IPS-15b (cell line): ENCODE results near the gene ALDH1B1.

Experiments used
- H3K27me3 ChIP-seq: one replicate; pipeline ENCODE4 v1.6.1; 2013; ENCODE audit warnings: low read length; ENCODE audit not compliant: control insufficient read depth, insufficient read depth
- H3K36me3 ChIP-seq: one replicate; pipeline ENCODE4 v1.6.1; 2013; ENCODE audit warnings: low read length; ENCODE audit not compliant: control insufficient read depth, insufficient read depth
- H3K4me1 ChIP-seq: one replicate; pipeline ENCODE4 v1.6.1; 2013; ENCODE audit warnings: mild to moderate bottlenecking, low read length; ENCODE audit not compliant: control insufficient read depth, insufficient read depth
- H3K4me3 ChIP-seq: one replicate; pipeline ENCODE4 v1.5.1; 2013; ENCODE audit warnings: low read depth, low read length
- H3K9ac ChIP-seq: one replicate; pipeline ENCODE4 v1.6.1; 2013; ENCODE audit warnings: low read depth, mild to moderate bottlenecking, low read length
- H3K9me3 ChIP-seq: one replicate; pipeline ENCODE4 v1.6.1; 2013; ENCODE audit warnings: mild to moderate bottlenecking, low read length; ENCODE audit not compliant: control insufficient read depth, insufficient read depth

ALDH1B1 gene

GRCh38 chr9:38355517-38356120 is 36.9 kb upstream of the ALDH1B1 start:
- Histone ChIP-seq H3K4me3 (no peak overlapping the region), H3K9ac (no peak overlapping the region), H3K27me3 (peaks cover 4% of the 10 kb centered on the region), H3K36me3 (no peaks in the 10 kb centered on the region), H3K4me1 (no peaks in the 10 kb centered on the region), H3K9me3 (no peaks in the 10 kb centered on the region)

- H3K36me3 ChIP-seq, result no peaks in the 10 kb centered on the region
- H3K4me3 ChIP-seq, result no peak overlapping the region
- H3K9me3 ChIP-seq, result no peaks in the 10 kb centered on the region
- H3K9ac ChIP-seq, result no peak overlapping the region
- H3K27me3 ChIP-seq, result peaks cover 2% of the 10 kb centered on the region
- H3K4me1 ChIP-seq, result no peaks in the 10 kb centered on the region
Observed at GRCh38 chr9:38356851-38357250, 35.7 kb upstream of the ALDH1B1 start.

- no peaks in the 10 kb centered on the region for H3K27me3 ChIP-seq
Observed at GRCh38 chr9:38357350-38358114, 35.0 kb upstream of the ALDH1B1 start.

GRCh38 chr9:38358390-38359296 is 33.9 kb upstream of the ALDH1B1 start:
- Histone ChIP-seq H3K9ac (no peak overlapping the region), H3K9me3 (no peaks in the 10 kb centered on the region), H3K4me3 (no peak overlapping the region), H3K36me3 (no peaks in the 10 kb centered on the region), H3K4me1 (no peaks in the 10 kb centered on the region), H3K27me3 (no peaks in the 10 kb centered on the region)

More at GRCh38 chr9:38357350-38358114, 35.0 kb upstream of the ALDH1B1 start:
- H3K9me3 ChIP-seq, result no peaks in the 10 kb centered on the region
- H3K4me3 ChIP-seq, result no peak overlapping the region
- no peaks in the 10 kb centered on the region for H3K4me1 ChIP-seq
- H3K36me3 ChIP-seq, result no peaks in the 10 kb centered on the region
- no peak overlapping the region for H3K9ac ChIP-seq

- Histone ChIP-seq H3K36me3 (no peaks in the 10 kb centered on the region), H3K4me1 (no peaks in the 10 kb centered on the region), H3K9ac (no peak overlapping the region), H3K4me3 (no peak overlapping the region), H3K9me3 (no peaks in the 10 kb centered on the region), H3K27me3 (no peaks in the 10 kb centered on the region)
Observed at GRCh38 chr9:38359297-38359653, 33.2 kb upstream of the ALDH1B1 start.

GRCh38 chr9:38359689-38360385 is 32.7 kb upstream of the ALDH1B1 start:
- no peak overlapping the region for H3K9ac ChIP-seq
- H3K27me3 ChIP-seq, result no peaks in the 10 kb centered on the region
- H3K4me1 ChIP-seq, result no peaks in the 10 kb centered on the region
- H3K4me3 ChIP-seq, result no peak overlapping the region
- H3K9me3 ChIP-seq, result no peaks in the 10 kb centered on the region
- no peaks in the 10 kb centered on the region for H3K36me3 ChIP-seq

- Histone ChIP-seq H3K9me3 (no peaks in the 10 kb centered on the region), H3K9ac (no peak overlapping the region), H3K36me3 (no peaks in the 10 kb centered on the region), H3K4me1 (no peaks in the 10 kb centered on the region), H3K27me3 (no peaks in the 10 kb centered on the region), H3K4me3 (no peak overlapping the region)
Observed at GRCh38 chr9:38360839-38361472, 31.5 kb upstream of the ALDH1B1 start.

GRCh38 chr9:38361473-38361850 is 31.0 kb upstream of the ALDH1B1 start:
- Histone ChIP-seq H3K27me3 (no peaks in the 10 kb centered on the region), H3K9me3 (no peaks in the 10 kb centered on the region), H3K4me1 (no peaks in the 10 kb centered on the region), H3K9ac (no peak overlapping the region), H3K36me3 (no peaks in the 10 kb centered on the region), H3K4me3 (no peak overlapping the region)

- Histone ChIP-seq H3K9me3 (no peaks in the 10 kb centered on the region), H3K27me3 (no peaks in the 10 kb centered on the region), H3K36me3 (no peaks in the 10 kb centered on the region), H3K9ac (no peak overlapping the region), H3K4me3 (no peak overlapping the region), H3K4me1 (no peaks in the 10 kb centered on the region)
Observed at GRCh38 chr9:38362852-38363588, 29.5 kb upstream of the ALDH1B1 start.

- Histone ChIP-seq H3K36me3 (no peaks in the 10 kb centered on the region), H3K27me3 (no peaks in the 10 kb centered on the region), H3K4me1 (no peaks in the 10 kb centered on the region), H3K9me3 (no peaks in the 10 kb centered on the region), H3K9ac (no peak overlapping the region), H3K4me3 (no peak overlapping the region)
Observed at GRCh38 chr9:38363589-38363925, 28.9 kb upstream of the ALDH1B1 start.

GRCh38 chr9:38367898-38368297 is 24.6 kb upstream of the ALDH1B1 start:
- Histone ChIP-seq H3K9ac (no peak overlapping the region), H3K27me3 (peaks cover 12% of the 10 kb centered on the region), H3K9me3 (no peaks in the 10 kb centered on the region), H3K4me1 (no peaks in the 10 kb centered on the region), H3K4me3 (no peak overlapping the region), H3K36me3 (no peaks in the 10 kb centered on the region)
